ENCODE results near the gene GABRR3.

GABRR3 gene

GRCh38 chr3:98010194-98010882, 24.8 kb downstream of the GABRR3 start:
- Histone ChIP-seq H3K36me3 (no peaks in the 10 kb centered on the region), H3K4me1 (peaks cover 9% of the 10 kb centered on the region), H3K9me3 (no peaks in the 10 kb centered on the region), H3K4me3 (ENCODE audit: low read depth, low read length) (no peak overlapping the region), H3K27me3 (no peaks in the 10 kb centered on the region)
- no peak for TF ChIP-seq CTCF (IDR thresholded peaks at IDR 0.05; ENCODE audit: low read depth, low read length)
- no peak for DNase-seq

- no peaks in the 10 kb centered on the region for H3K36me3 ChIP-seq
- no peaks in the 10 kb centered on the region for H3K9me3 ChIP-seq
- no peak overlapping the region for H3K4me3 ChIP-seq (ENCODE audit: low read depth, low read length)
- H3K4me1 ChIP-seq, result peaks cover 4% of the 10 kb centered on the region
- no peak for TF ChIP-seq CTCF (IDR thresholded peaks at IDR 0.05; ENCODE audit: low read depth, low read length)
- DNase-seq, result no peak
- no peaks in the 10 kb centered on the region for H3K27me3 ChIP-seq
Measured at GRCh38 chr3:98008855-98009254, 26.3 kb downstream of the GABRR3 start.

GRCh38 chr3:98005438-98005837, 29.7 kb downstream of the GABRR3 start:
- H3K4me3 ChIP-seq (ENCODE audit: low read depth, low read length), result no peak overlapping the region
- TF ChIP-seq CTCF (IDR thresholded peaks at IDR 0.05; ENCODE audit: low read depth, low read length), result no peak
- H3K27me3 ChIP-seq, result no peaks in the 10 kb centered on the region
- H3K9me3 ChIP-seq, result no peaks in the 10 kb centered on the region
- H3K4me1 ChIP-seq, result no peaks in the 10 kb centered on the region
- no peak for DNase-seq
- H3K36me3 ChIP-seq, result no peaks in the 10 kb centered on the region

- no peak for DNase-seq
- Histone ChIP-seq H3K4me3 (ENCODE audit: low read depth, low read length) (no peak overlapping the region), H3K9me3 (no peaks in the 10 kb centered on the region), H3K36me3 (no peaks in the 10 kb centered on the region), H3K27me3 (no peaks in the 10 kb centered on the region), H3K4me1 (no peaks in the 10 kb centered on the region)
- TF ChIP-seq CTCF (IDR thresholded peaks at IDR 0.05; ENCODE audit: low read depth, low read length), result no peak
Measured at GRCh38 chr3:98004721-98005120, 30.4 kb downstream of the GABRR3 start.

GRCh38 chr3:98003306-98003969, 31.7 kb downstream of the GABRR3 start:
- Histone ChIP-seq H3K4me3 (ENCODE audit: low read depth, low read length) (no peak overlapping the region), H3K27me3 (no peaks in the 10 kb centered on the region), H3K9me3 (no peaks in the 10 kb centered on the region), H3K4me1 (no peaks in the 10 kb centered on the region), H3K36me3 (no peaks in the 10 kb centered on the region)
- no peak for DNase-seq
- no peak for TF ChIP-seq CTCF (IDR thresholded peaks at IDR 0.05; ENCODE audit: low read depth, low read length)

GRCh38 chr3:98002717-98003116, 32.4 kb downstream of the GABRR3 start:
- H3K4me1 ChIP-seq, result no peaks in the 10 kb centered on the region
- H3K9me3 ChIP-seq, result no peaks in the 10 kb centered on the region
- H3K27me3 ChIP-seq, result no peaks in the 10 kb centered on the region
- H3K36me3 ChIP-seq, result no peaks in the 10 kb centered on the region
- TF ChIP-seq CTCF (IDR thresholded peaks at IDR 0.05; ENCODE audit: low read depth, low read length), result no peak
- no peak for DNase-seq
- no peak overlapping the region for H3K4me3 ChIP-seq (ENCODE audit: low read depth, low read length)

All from BE2C (cell line).